Activated CD8-positive, alpha-beta T cell treated with anti-CD3 and anti-CD28 coated beads for 36 hours (primary cell): ENCODE measurements around the gene ZIC5. TPM values are rescaled to one million over a fixed set of nuclear protein-coding genes. Genes with fewer than 3 reads are reported as not detected.

Experiments
- ATAC-seq: fragments of 200-7000 bp; cut with Tn5 transposase; one replicate; pipeline ENCODE4 v1.10.0; 2021; ENCODE audit warnings: mild to moderate bottlenecking, moderate library complexity
- CTCF ChIA-PET: fragments of 350-600 bp; sonication (Branson Sonifier 250); formaldehyde crosslinking; loops from one replicate; lab custom pipeline; 2021; ENCODE audit warnings: antibody characterized with exemption; lab: Charles Lee
- POLR2A ChIA-PET: fragments of 350-600 bp; sonication (Branson Sonifier 250); formaldehyde crosslinking; loops from one replicate; lab custom pipeline; 2021; ENCODE audit warnings: antibody characterized with exemption; lab: Charles Lee
- DNase-seq: peaks from one replicate; pipeline ENCODE4 v3.0.0-alpha.2; 2020
- H3K27ac Mint-ChIP-seq: one replicate; pipeline ENCODE4 v1.8.0; 2021; ENCODE audit warnings: mild to moderate bottlenecking, mixed read lengths
- H3K27me3 Mint-ChIP-seq: one replicate; pipeline ENCODE4 v1.8.0; 2021; ENCODE audit warnings: mixed read lengths
- H3K36me3 Mint-ChIP-seq: one replicate; pipeline ENCODE4 v1.8.0; 2021; ENCODE audit warnings: low read depth, mixed read lengths
- H3K4me1 Mint-ChIP-seq: one replicate; pipeline ENCODE4 v1.8.0; 2021; ENCODE audit warnings: low read depth, mixed read lengths
- H3K4me3 Mint-ChIP-seq: one replicate; pipeline ENCODE4 v1.8.0; 2021; ENCODE audit warnings: mild to moderate bottlenecking, moderate library complexity, mixed read lengths
- H3K9me3 Mint-ChIP-seq: one replicate; pipeline ENCODE4 v1.8.0; 2021; ENCODE audit warnings: mixed read lengths
- intact Hi-C: fragments of 100-400 bp; cut with micrococcal nuclease; formaldehyde crosslinking; loops from one replicate; pipeline ENCODE4 v1.10.0; 2022
- total RNA-seq, 2 experiments: library from RNA; stranded (reverse); gene quantifications; one replicate each; pipeline ENCODE4 v1.2.3, GENCODE V29; 2021
- TF ChIP-seq, protein P1 (sequence below): fragments of 200-600 bp; IDR thresholded peaks from one replicate; pipeline ENCODE4 v1.8.0; 2022; ENCODE audit warnings: antibody characterized with exemption, mild to moderate bottlenecking

The ZIC5 gene
- total RNA-seq, 2 experiments from 2014 or later, result not detected

DNA sequence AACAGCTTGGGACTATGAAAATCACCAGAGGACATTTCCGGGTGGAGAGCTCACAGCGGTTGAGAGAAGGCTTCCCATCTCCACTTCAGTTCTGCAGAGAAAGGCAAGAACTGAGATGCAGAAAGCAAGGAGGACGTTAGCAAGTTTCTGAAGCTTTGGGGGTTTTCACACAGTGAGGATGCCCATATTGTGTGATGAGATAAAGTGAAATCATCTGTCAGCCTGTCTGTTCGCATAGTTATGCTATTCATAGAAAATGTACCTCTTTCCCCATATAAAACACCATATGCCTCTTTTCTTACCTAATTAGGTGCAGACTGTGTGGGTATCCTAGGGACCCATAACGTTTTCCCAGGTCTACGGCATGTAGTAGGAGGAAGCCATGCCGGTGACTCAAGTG is 27.5 kb downstream of the ZIC5 start:
- intact Hi-C loops, result no loop called here
- TF ChIP-seq, protein P1, sequence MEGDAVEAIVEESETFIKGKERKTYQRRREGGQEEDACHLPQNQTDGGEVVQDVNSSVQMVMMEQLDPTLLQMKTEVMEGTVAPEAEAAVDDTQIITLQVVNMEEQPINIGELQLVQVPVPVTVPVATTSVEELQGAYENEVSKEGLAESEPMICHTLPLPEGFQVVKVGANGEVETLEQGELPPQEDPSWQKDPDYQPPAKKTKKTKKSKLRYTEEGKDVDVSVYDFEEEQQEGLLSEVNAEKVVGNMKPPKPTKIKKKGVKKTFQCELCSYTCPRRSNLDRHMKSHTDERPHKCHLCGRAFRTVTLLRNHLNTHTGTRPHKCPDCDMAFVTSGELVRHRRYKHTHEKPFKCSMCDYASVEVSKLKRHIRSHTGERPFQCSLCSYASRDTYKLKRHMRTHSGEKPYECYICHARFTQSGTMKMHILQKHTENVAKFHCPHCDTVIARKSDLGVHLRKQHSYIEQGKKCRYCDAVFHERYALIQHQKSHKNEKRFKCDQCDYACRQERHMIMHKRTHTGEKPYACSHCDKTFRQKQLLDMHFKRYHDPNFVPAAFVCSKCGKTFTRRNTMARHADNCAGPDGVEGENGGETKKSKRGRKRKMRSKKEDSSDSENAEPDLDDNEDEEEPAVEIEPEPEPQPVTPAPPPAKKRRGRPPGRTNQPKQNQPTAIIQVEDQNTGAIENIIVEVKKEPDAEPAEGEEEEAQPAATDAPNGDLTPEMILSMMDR, result no peak
- CTCF ChIA-PET, result interaction anchor here (1.9 kb wide), 1 partner anchor 287 kb away, joined by 4 read pairs; no protein-coding TSS in a partner anchor
- DNase-seq (no peak), ATAC-seq (no peak)
- peaks cover 31% of the 10 kb centered on the region for H3K27me3 Mint-ChIP-seq
- no peaks in the 10 kb centered on the region for H3K36me3 Mint-ChIP-seq
- no peaks in the 10 kb centered on the region for H3K4me1 Mint-ChIP-seq
- POLR2A ChIA-PET, result no interaction called here
- H3K27ac Mint-ChIP-seq, result no peak overlapping the region
- no peaks in the 10 kb centered on the region for H3K9me3 Mint-ChIP-seq
- H3K4me3 Mint-ChIP-seq, result no peak overlapping the region

DNA sequence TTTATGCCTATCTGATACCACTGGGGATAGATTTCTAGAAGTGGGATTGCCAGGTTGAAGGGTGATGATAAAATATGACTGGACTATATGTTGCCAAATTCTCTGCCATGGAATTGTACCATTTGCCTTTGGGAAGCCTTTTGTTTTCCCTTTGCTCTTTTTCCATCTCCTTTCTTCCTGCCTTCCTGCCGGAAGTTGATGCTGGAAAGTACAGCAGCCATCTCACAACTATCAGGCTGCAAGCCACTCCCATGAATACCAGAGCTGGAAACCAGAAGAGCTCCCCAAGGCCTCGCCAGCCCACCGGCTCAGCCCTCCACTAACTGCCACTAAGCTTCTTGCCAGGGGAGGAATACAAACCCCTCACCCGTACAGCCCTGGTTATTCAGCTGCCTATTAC is 29.7 kb downstream of the ZIC5 start:
- Mint-ChIP-seq H3K27ac (no peak overlapping the region), H3K4me3 (no peak overlapping the region), H3K27me3 (peaks cover 30% of the 10 kb centered on the region), H3K4me1 (no peaks in the 10 kb centered on the region), H3K9me3 (no peaks in the 10 kb centered on the region), H3K36me3 (no peaks in the 10 kb centered on the region)
- no peak for DNase-seq
- POLR2A ChIA-PET, result no interaction called here
- ATAC-seq, result no peak
- TF ChIP-seq, protein P1, result no peak
- CTCF ChIA-PET, result no interaction called here
- intact Hi-C loops, result no loop called here

DNA sequence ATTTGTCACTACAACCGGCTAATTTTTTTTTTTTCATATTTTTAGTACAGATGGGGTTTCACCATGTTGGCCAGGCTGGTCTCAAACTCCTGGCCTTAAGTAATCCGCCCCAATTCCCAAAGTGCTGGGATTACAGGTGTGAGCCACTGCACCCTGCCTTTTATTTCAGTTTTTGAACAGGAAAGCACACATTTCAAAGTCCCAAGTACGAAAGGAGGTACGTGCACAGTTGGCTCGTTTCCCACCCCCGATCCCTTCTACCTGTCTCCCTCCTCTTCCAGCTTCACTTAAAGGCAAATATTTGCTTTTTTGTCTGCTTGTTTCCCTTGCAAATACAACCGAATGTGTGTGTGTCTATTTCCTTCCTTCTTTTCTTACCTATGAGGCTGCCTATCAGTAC is 30.5 kb downstream of the ZIC5 start:
- H3K4me1 Mint-ChIP-seq, result no peaks in the 10 kb centered on the region
- intact Hi-C loops, result no loop called here
- ChIA-PET CTCF (no interaction called here), POLR2A (no interaction called here)
- ATAC-seq (no peak), DNase-seq (no peak)
- H3K27ac Mint-ChIP-seq, result no peak overlapping the region
- TF ChIP-seq, protein P1, result no peak
- H3K9me3 Mint-ChIP-seq, result no peaks in the 10 kb centered on the region
- peaks cover 26% of the 10 kb centered on the region for H3K27me3 Mint-ChIP-seq
- H3K36me3 Mint-ChIP-seq, result no peaks in the 10 kb centered on the region
- H3K4me3 Mint-ChIP-seq, result no peak overlapping the region

DNA sequence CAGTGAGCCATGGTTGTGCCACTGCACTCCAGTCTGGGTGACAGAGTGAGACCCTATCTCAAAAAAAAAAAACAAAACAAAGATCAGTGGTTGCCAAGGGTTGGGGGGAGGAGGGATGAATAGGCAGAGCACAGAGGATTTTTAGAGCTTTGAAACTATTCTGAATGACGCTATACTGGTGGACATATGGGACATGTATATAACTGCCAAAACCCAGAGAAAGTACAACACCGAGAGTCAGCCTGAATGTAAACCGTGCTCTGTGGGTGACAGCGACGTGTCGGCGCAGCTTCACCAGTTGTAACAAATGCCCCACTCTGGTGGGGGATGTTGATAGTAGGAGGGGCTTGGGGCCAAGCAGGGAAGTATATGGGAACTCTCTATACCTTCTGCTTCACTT is 32.9 kb downstream of the ZIC5 start:
- Mint-ChIP-seq H3K27ac (no peak overlapping the region), H3K4me1 (no peaks in the 10 kb centered on the region), H3K36me3 (no peaks in the 10 kb centered on the region), H3K9me3 (no peaks in the 10 kb centered on the region), H3K4me3 (no peak overlapping the region), H3K27me3 (peaks cover 21% of the 10 kb centered on the region)
- POLR2A ChIA-PET, result no interaction called here
- ATAC-seq, result no peak
- intact Hi-C loops, result no loop called here
- TF ChIP-seq, protein P1, result no peak
- CTCF ChIA-PET, result no interaction called here
- no peak for DNase-seq

DNA sequence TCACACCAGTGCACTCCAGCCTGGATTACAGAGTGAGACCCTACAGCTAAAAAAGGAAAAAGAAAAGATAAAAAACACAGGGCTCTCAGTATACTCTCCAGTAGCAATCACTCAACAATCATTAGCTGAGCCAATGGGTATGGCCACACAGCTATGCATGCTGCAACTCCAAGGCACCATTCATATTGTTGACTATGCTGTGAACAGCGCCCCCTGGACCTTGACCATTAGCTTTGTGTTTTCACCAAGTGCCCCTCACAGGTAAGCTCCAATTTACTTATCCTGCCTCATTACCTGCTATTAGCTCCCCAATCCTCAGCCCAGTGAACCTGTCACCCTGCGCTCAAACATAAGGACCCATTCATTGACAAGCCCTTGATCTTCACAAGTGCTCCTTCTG is 35.8 kb downstream of the ZIC5 start:
- peaks cover 22% of the 10 kb centered on the region for H3K27me3 Mint-ChIP-seq
- ChIA-PET POLR2A (no interaction called here), CTCF (interaction anchor here (1.5 to 1.9 kb wide), 2 partner anchors 20 to 279 kb away, joined by 4 to 6 read pairs; no protein-coding TSS in a partner anchor)
- ATAC-seq, result no peak
- intact Hi-C loops, result no loop called here
- H3K9me3 Mint-ChIP-seq, result no peaks in the 10 kb centered on the region
- no peak overlapping the region for H3K27ac Mint-ChIP-seq
- DNase-seq, result peak; percentile 7
- TF ChIP-seq, protein P1, result no peak
- no peaks in the 10 kb centered on the region for H3K4me1 Mint-ChIP-seq
- no peak overlapping the region for H3K4me3 Mint-ChIP-seq
- no peaks in the 10 kb centered on the region for H3K36me3 Mint-ChIP-seq
